ENCODE results near the gene FBXL17. TPM values are rescaled to one million over a fixed set of nuclear protein-coding genes. Genes with fewer than 3 reads are reported as not detected.

FBXL17 gene
- total RNA-seq, 4 donors from 2014 or later, result 14.4 to 22.0 (median 16.6) TPM

GRCh38 chr5:108220834-108221233 is 161.1 kb downstream of the FBXL17 start:
- Histone ChIP-seq H3K27ac (replicated peaks in 1 of 4) (no peak overlapping the region), H3K4me1 (no peaks in the 10 kb centered on the region), H3K27me3 (no peaks in the 10 kb centered on the region), H3K36me3 (peaks cover 0 to under 1% (median 0%) of the 10 kb centered on the region in 4 donors), H3K4me3 (no peak overlapping the region), H3K9me3 (no peaks in the 10 kb centered on the region)
- TF ChIP-seq POLR2A (IDR thresholded peaks at IDR 0.05; ENCODE audit: low read depth), result no peak
- TF ChIP-seq EP300 (IDR thresholded peaks at IDR 0.05), result no peak
- no peak for DNase-seq (ENCODE audit: extremely low spot score)
- 85% methylated on average over 1 of the region's 1 CpG for WGBS
- intact Hi-C loops (cut with DNase I), result no loop called here

DNA sequence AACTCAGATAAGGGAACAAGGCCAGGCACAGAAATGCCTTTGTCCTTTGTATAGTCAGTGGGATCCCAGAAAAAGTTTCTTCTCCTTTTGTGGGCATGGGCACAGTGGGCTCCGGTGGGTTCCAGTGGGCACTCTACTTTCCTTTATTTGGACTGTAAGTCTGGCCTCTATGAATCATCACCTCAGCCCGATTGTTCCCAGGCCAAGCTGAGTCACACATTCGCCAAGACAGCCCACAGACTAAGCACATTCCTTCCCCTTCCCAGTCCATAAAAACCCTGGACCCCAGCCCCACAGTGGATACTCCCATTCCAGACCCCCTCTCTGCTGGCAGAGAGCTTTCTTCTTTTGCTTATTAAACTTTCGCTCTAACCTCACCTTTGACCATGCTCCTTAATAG is 165.0 kb downstream of the FBXL17 start:
- DNase-seq (ENCODE audit: extremely low spot score), result no peak
- TF ChIP-seq, protein P1, sequence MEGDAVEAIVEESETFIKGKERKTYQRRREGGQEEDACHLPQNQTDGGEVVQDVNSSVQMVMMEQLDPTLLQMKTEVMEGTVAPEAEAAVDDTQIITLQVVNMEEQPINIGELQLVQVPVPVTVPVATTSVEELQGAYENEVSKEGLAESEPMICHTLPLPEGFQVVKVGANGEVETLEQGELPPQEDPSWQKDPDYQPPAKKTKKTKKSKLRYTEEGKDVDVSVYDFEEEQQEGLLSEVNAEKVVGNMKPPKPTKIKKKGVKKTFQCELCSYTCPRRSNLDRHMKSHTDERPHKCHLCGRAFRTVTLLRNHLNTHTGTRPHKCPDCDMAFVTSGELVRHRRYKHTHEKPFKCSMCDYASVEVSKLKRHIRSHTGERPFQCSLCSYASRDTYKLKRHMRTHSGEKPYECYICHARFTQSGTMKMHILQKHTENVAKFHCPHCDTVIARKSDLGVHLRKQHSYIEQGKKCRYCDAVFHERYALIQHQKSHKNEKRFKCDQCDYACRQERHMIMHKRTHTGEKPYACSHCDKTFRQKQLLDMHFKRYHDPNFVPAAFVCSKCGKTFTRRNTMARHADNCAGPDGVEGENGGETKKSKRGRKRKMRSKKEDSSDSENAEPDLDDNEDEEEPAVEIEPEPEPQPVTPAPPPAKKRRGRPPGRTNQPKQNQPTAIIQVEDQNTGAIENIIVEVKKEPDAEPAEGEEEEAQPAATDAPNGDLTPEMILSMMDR (IDR thresholded peaks at IDR 0.05), result no peak
- no peak for TF ChIP-seq EP300 (IDR thresholded peaks at IDR 0.05)
- H3K4me3 ChIP-seq, result no peak overlapping the region
- intact Hi-C loops (cut with DNase I), result no loop called here
- WGBS, result 73% methylated on average over 4 of the region's 4 CpGs
- H3K36me3 ChIP-seq, result peaks cover 0 to 6% (median 0%) of the 10 kb centered on the region in 4 donors
- H3K27ac ChIP-seq (replicated peaks in 1 of 4), result no peak overlapping the region
- no peaks in the 10 kb centered on the region for H3K9me3 ChIP-seq
- H3K4me1 ChIP-seq, result no peaks in the 10 kb centered on the region
- H3K27me3 ChIP-seq, result no peaks in the 10 kb centered on the region

- Histone ChIP-seq H3K4me3 (no peak overlapping the region), H3K36me3 (peaks cover 0 to 6% (median 0%) of the 10 kb centered on the region in 4 donors), H3K4me1 (no peaks in the 10 kb centered on the region), H3K9me3 (no peaks in the 10 kb centered on the region), H3K27ac (replicated peaks in 1 of 4) (no peak overlapping the region), H3K27me3 (no peaks in the 10 kb centered on the region)
- intact Hi-C loops (cut with DNase I), result no loop called here
- no peak for DNase-seq (ENCODE audit: extremely low spot score)
- TF ChIP-seq, protein P1 (IDR thresholded peaks at IDR 0.05), result no peak
- TF ChIP-seq POLR2AphosphoS5 (IDR thresholded peaks at IDR 0.05) (no peak), EP300 (IDR thresholded peaks at IDR 0.05) (no peak), POLR2A (IDR thresholded peaks at IDR 0.05; ENCODE audit: low read depth) (no peak)
These were observed 167.0 kb downstream of the FBXL17 start for GRCh38 chr5:108214857-108215256.

GRCh38 chr5:108212775-108213346 is 169.0 kb downstream of the FBXL17 start:
- H3K9me3 ChIP-seq, result no peaks in the 10 kb centered on the region
- no peak overlapping the region for H3K27ac ChIP-seq (replicated peaks in 1 of 4)
- intact Hi-C loops (cut with DNase I), result no loop called here
- no peak for DNase-seq (ENCODE audit: extremely low spot score)
- H3K4me1 ChIP-seq, result no peaks in the 10 kb centered on the region
- H3K36me3 ChIP-seq, result peaks cover 0 to 6% (median 0%) of the 10 kb centered on the region in 4 donors
- no peaks in the 10 kb centered on the region for H3K27me3 ChIP-seq
- TF ChIP-seq, protein P1 (IDR thresholded peaks at IDR 0.05), result no peak
- TF ChIP-seq POLR2A (IDR thresholded peaks at IDR 0.05; ENCODE audit: low read depth), result no peak
- no peak for TF ChIP-seq POLR2AphosphoS5 (IDR thresholded peaks at IDR 0.05)
- TF ChIP-seq EP300 (IDR thresholded peaks at IDR 0.05), result no peak
- H3K4me3 ChIP-seq, result no peak overlapping the region
- 63% methylated on average over 3 of the region's 3 CpGs for WGBS

DNA sequence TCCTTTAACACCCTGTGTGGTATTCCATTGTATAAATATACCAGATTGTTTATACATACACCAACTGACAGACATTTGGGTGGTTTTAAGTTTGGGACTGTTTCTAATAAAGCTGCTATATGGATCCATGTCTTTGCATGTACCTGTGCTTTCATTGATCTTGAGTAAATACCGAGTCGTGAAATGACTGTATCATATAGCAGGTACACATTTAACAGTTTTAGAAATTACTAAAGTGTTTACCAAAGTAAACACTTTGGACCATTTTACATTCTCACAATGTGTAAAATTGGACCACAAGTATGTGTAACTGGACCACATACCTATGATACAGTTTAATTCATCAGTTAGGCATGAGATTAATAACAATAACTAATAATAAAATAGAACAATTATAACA is 175.2 kb downstream of the FBXL17 start:
- H3K9me3 ChIP-seq, result no peaks in the 10 kb centered on the region
- no peak overlapping the region for H3K4me3 ChIP-seq
- H3K27me3 ChIP-seq, result no peaks in the 10 kb centered on the region
- WGBS, result 94% methylated on average over 2 of the region's 2 CpGs
- no peaks in the 10 kb centered on the region for H3K36me3 ChIP-seq
- TF ChIP-seq POLR2A (IDR thresholded peaks at IDR 0.05; ENCODE audit: low read depth) (no peak), EP300 (IDR thresholded peaks at IDR 0.05) (no peak), POLR2AphosphoS5 (IDR thresholded peaks at IDR 0.05) (no peak)
- TF ChIP-seq, protein P1 (IDR thresholded peaks at IDR 0.05), result no peak
- intact Hi-C loops (cut with DNase I), result no loop called here
- no peak overlapping the region for H3K27ac ChIP-seq (replicated peaks in 1 of 4)
- DNase-seq (ENCODE audit: extremely low spot score), result no peak
- H3K4me1 ChIP-seq, result no peaks in the 10 kb centered on the region

All from esophagus muscularis mucosa (tissue), 4 donors.